HG03565 (cell line): Measurements from ENCODE around the gene MARCKSL1.
"Not testable (repeated sequence)": the region's sequence is repeated elsewhere in the genome, so short reads cannot be mapped to it uniquely, and the experiment has no call there.

ENCODE experiments used
- ATAC-seq: cut with Tn5 transposase; IDR thresholded peaks from one replicate; pipeline ENCODE4 v1.9.1; 2021; ENCODE audit warnings: mild to moderate bottlenecking, moderate library complexity; ENCODE audit not compliant: unreplicated experiment

The MARCKSL1 gene

GRCh38 chr1:32334274-32334861 is 1.7 kb downstream of the MARCKSL1 start:
- no peak for ATAC-seq

- ATAC-seq: no peak
Observed at GRCh38 chr1:32333251-32333963, 2.6 kb downstream of the MARCKSL1 start.

- no peak for ATAC-seq
Observed at GRCh38 chr1:32332290-32333079, 3.5 kb downstream of the MARCKSL1 start.

- ATAC-seq: no peak
Observed at GRCh38 chr1:32331549-32331948, 4.5 kb downstream of the MARCKSL1 start.

- no peak for ATAC-seq
Observed at GRCh38 chr1:32330558-32331151, 5.4 kb downstream of the MARCKSL1 start.

GRCh38 chr1:32329931-32330466 is 6.0 kb downstream of the MARCKSL1 start:
- no peak for ATAC-seq

- ATAC-seq: no peak
Observed at GRCh38 chr1:32327204-32327603, 8.8 kb downstream of the MARCKSL1 start.

GRCh38 chr1:32321712-32322291 is 14.2 kb downstream of the MARCKSL1 start:
- no peak for ATAC-seq

- no peak for ATAC-seq
Observed at GRCh38 chr1:32318127-32318869, 17.7 kb downstream of the MARCKSL1 start.

- no peak for ATAC-seq
Observed at GRCh38 chr1:32316903-32317277, 19.1 kb downstream of the MARCKSL1 start.

- ATAC-seq: no peak
Observed at GRCh38 chr1:32311709-32312393, 24.2 kb downstream of the MARCKSL1 start.

- ATAC-seq: no peak
Observed at GRCh38 chr1:32309960-32310359, 26.1 kb downstream of the MARCKSL1 start.

- ATAC-seq: no peak
Observed at GRCh38 chr1:32307324-32307723, 28.7 kb downstream of the MARCKSL1 start.

- no peak for ATAC-seq
Observed at GRCh38 chr1:32305310-32305709, 30.7 kb downstream of the MARCKSL1 start.

GRCh38 chr1:32303997-32304622 is 31.9 kb downstream of the MARCKSL1 start:
- ATAC-seq: no peak

- no peak for ATAC-seq
Observed at GRCh38 chr1:32303358-32303757, 32.7 kb downstream of the MARCKSL1 start.

- no peak for ATAC-seq
Observed at GRCh38 chr1:32299327-32299726, 36.7 kb downstream of the MARCKSL1 start.

GRCh38 chr1:32298211-32298610 is 37.8 kb downstream of the MARCKSL1 start:
- ATAC-seq: not testable (repeated sequence)
